HEK293T (cell line): Measurements from ENCODE around the gene NCEH1.
A peak's percentile ranks its signal among the peaks of the same experiment; 100 is the strongest.

Experiments
- CTCF ChIA-PET: fragments of 350-600 bp; formaldehyde crosslinking; extraction: SDS; loops from one replicate; lab custom pipeline; 2021; ENCODE audit warnings: antibody characterized with exemption, inconsistent platforms; lab: Yijun Ruan, JAX
- POLR2A ChIA-PET: fragments of 350-600 bp; formaldehyde crosslinking; extraction: SDS; loops from one replicate; lab custom pipeline; 2020; ENCODE audit warnings: antibody characterized with exemption, inconsistent platforms; lab: Yijun Ruan, JAX
- DNase-seq: peaks from one replicate; pipeline ENCODE4 v3.0.0; 2012; ENCODE audit warnings: mixed read lengths; ENCODE audit errors: extremely low spot score
- ARNT ChIP-seq: fragments of 450-650 bp; IDR thresholded peaks from 2 replicates; pipeline ENCODE4 v1.6.1; 2017; ENCODE audit warnings: mild to moderate bottlenecking
- BHLHE40 ChIP-seq: fragments of 450-650 bp; IDR thresholded peaks from 2 replicates; pipeline ENCODE4 v1.6.1; 2016; ENCODE audit warnings: mild to moderate bottlenecking, moderate library complexity, borderline replicate concordance
- CTBP1 ChIP-seq: fragments of 450-650 bp; IDR thresholded peaks from 2 replicates; pipeline ENCODE4 v1.6.1; 2016; ENCODE audit warnings: borderline replicate concordance
- ELF4 ChIP-seq: fragments of 450-650 bp; IDR thresholded peaks from 2 replicates; pipeline ENCODE4 v1.6.1; 2017; ENCODE audit warnings: antibody characterized with exemption
- FOXA1 ChIP-seq: fragments of 450-650 bp; IDR thresholded peaks from 2 replicates; pipeline ENCODE4 v1.6.1; 2016; ENCODE audit warnings: mild to moderate bottlenecking
- FOXK2 ChIP-seq: fragments of 450-650 bp; IDR thresholded peaks from 2 replicates; pipeline ENCODE4 v1.6.1; 2016; ENCODE audit warnings: mild to moderate bottlenecking
- FOXM1 ChIP-seq: fragments of 450-650 bp; IDR thresholded peaks from 2 replicates; pipeline ENCODE4 v1.6.1; 2017; ENCODE audit warnings: mild to moderate bottlenecking, borderline replicate concordance
- HDGF ChIP-seq: fragments of 450-650 bp; IDR thresholded peaks from 2 replicates; pipeline ENCODE4 v1.6.1; 2017; ENCODE audit warnings: antibody characterized with exemption, borderline replicate concordance
- L3MBTL2 ChIP-seq: fragments of 450-650 bp; conservative IDR thresholded peaks from 2 replicates; pipeline ENCODE4 v1.6.1; 2016; ENCODE audit warnings: mild to moderate bottlenecking
- LEF1 ChIP-seq: fragments of 450-650 bp; IDR thresholded peaks from 2 replicates; pipeline ENCODE4 v1.6.1; 2017; ENCODE audit warnings: mild to moderate bottlenecking, borderline replicate concordance
- NFRKB ChIP-seq: fragments of 450-650 bp; IDR thresholded peaks from 2 replicates; pipeline ENCODE4 v1.6.1; 2016; ENCODE audit warnings: mild to moderate bottlenecking, moderate library complexity
- SP1 ChIP-seq: fragments of 450-650 bp; IDR thresholded peaks from 2 replicates; pipeline ENCODE4 v1.6.1; 2017
- SUZ12 ChIP-seq: fragments of 450-650 bp; IDR thresholded peaks from 2 replicates; pipeline ENCODE4 v1.6.1; 2016; ENCODE audit warnings: mild to moderate bottlenecking
- TARDBP ChIP-seq: fragments of 450-650 bp; IDR thresholded peaks from 2 replicates; pipeline ENCODE4 v1.6.1; 2016
- ZNF384 ChIP-seq: fragments of 450-650 bp; IDR thresholded peaks from 2 replicates; pipeline ENCODE4 v1.6.1; 2016
- TF ChIP-seq, protein P1 (sequence below): fragments of 450-650 bp; IDR thresholded peaks from 2 replicates; pipeline ENCODE4 v1.6.1; 2016

Gene NCEH1

DNA sequence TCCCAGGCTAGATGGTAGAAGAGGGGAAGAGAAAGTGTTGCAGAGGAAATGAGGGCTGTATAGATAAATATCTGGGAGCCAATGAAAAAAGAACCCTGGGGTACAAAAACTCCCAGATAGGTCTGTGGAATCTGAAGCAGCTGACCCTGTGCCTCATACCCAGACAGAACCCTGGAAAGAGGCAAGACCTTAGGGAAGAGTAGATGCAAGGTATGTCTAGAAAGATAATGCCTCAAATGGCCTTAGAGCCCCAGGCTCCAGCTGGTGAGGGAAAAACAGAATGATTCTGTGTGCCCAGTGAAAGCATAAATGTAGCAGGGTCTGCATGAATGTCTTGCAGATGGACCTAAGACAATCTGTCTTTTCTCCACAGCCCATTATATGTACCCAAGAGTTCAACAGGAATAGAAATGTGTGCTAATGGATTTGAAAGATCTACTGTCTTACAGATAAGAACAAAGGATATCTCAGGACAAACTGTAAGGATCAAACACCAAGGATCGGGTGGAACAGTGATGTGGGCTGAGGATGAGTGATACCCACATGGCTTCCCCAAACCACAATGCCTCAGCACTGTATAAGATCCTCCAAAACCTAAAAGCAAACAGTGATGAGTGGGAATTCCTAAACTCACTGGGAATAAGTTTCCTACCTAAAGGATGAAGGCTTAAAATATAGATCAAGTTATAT, 58.8 kb downstream of the NCEH1 start:
- ChIA-PET POLR2A (no interaction called here), CTCF (no interaction called here)
- no peak for TF ChIP-seq ELF4
- TF ChIP-seq ARNT = no peak
- TF ChIP-seq SUZ12 = no peak
- no peak for TF ChIP-seq SP1
- no peak for DNase-seq

DNA sequence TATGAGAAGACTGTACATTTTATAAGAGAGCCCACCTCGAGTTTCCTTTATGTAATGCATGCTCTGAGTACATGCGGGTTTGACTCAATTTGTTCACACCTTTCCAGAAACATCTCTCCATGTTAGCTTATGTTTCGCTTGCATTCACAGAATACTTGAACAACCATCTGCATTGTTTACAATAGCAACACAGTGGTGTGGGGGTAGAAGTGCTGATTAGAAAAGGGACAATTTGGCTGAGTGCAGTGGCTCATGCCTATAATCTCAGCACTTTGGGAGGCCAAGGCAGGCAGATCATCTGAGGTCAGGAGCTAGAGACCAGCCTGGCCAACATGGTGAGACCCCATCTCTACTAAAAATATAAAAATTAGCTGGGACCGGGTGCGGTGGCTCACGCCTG, 60.9 kb downstream of the NCEH1 start:
- POLR2A ChIA-PET = no interaction called here
- no peak for DNase-seq
- TF ChIP-seq SUZ12 (no peak), L3MBTL2 (no peak), FOXA1 (no peak)
- CTCF ChIA-PET = no interaction called here

DNA sequence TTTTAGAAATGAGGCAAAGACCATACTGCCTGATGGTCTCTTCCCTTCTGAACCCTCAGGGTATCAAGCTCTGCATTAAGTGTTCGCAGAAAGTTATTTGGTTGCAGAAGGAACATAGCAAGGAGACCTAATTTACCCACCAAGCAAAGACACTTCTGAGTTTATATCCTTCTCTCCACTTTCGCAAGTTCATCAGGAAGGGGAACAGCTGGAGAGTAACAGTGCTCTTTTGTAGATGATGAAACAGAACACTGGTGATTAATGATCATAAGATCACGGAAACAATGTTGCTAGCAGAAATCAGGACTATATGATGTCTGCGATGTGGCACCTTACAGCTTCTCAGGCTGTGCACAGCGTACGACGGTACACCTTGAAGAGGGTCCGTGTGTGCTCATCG, 62.1 kb downstream of the NCEH1 start:
- TF ChIP-seq, protein P1, sequence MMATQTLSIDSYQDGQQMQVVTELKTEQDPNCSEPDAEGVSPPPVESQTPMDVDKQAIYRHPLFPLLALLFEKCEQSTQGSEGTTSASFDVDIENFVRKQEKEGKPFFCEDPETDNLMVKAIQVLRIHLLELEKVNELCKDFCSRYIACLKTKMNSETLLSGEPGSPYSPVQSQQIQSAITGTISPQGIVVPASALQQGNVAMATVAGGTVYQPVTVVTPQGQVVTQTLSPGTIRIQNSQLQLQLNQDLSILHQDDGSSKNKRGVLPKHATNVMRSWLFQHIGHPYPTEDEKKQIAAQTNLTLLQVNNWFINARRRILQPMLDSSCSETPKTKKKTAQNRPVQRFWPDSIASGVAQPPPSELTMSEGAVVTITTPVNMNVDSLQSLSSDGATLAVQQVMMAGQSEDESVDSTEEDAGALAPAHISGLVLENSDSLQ = no peak
- DNase-seq = no peak
- ChIA-PET POLR2A (no interaction called here), CTCF (no interaction called here)

DNA sequence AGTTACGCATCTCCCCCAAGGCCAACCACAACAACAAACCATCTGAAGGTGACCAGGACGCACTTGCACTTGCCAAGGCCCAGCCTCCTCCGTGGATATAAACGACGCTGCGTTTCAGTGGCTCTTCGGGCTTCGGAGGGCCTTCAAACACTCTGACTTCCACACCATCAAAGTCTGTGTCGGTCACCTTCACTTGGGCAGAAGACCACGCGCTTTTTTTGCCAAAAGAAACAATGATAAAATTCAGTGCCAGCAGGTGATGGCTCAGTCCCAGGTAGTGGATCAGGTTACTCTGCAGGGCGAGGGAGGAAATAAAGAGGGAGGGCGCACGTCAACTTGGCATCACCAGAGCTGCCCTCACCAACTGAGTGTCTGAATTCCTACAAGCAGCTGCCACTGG, 63.0 kb downstream of the NCEH1 start:
- DNase-seq = no peak

DNA sequence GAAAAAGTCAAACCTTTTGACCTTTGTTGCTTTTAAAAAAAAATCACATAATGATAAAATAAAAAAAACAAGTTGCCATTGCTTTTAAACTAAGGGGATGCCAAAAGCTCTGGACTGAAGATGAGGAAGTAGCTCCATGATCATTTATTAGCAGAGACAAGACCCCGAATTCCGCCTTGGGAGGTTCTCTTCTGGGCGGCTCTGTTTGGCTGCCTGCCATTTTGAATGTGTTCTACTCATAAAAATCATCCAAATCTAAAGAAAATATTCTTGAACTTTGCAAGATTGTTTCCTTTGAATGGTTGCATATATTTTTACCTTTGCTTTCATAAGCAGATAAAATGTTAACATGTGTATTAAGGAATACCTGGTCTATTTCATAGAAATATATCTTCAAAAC, 63.8 kb downstream of the NCEH1 start:
- TF ChIP-seq, protein P1 = no peak
- TF ChIP-seq SP1 (no peak), NFRKB (no peak), FOXK2 (no peak), HDGF (no peak), LEF1 (no peak), ARNT (no peak), ELF4 (no peak), FOXA1 (no peak), ZNF384 (no peak)
- ChIA-PET POLR2A (no interaction called here), CTCF (interaction anchor here (0.6 kb wide), 1 partner anchor 64 kb away, joined by 3 read pairs; the partner anchor contains the start of gene NCEH1)
- DNase-seq = no peak

More for the DNA sequence above, 63.0 kb downstream of the NCEH1 start:
- TF ChIP-seq FOXK2 (no peak), SP1 (no peak), FOXM1 (no peak), BHLHE40 (no peak), TARDBP (no peak), CTBP1 (no peak), ELF4 (no peak), FOXA1 (no peak), L3MBTL2 (no peak), HDGF (no peak), ZNF384 (no peak), ARNT (no peak), NFRKB (no peak), LEF1 (no peak), SUZ12 (no peak)
- TF ChIP-seq, protein P1 = no peak
- ChIA-PET POLR2A (no interaction called here), CTCF (no interaction called here)

DNA sequence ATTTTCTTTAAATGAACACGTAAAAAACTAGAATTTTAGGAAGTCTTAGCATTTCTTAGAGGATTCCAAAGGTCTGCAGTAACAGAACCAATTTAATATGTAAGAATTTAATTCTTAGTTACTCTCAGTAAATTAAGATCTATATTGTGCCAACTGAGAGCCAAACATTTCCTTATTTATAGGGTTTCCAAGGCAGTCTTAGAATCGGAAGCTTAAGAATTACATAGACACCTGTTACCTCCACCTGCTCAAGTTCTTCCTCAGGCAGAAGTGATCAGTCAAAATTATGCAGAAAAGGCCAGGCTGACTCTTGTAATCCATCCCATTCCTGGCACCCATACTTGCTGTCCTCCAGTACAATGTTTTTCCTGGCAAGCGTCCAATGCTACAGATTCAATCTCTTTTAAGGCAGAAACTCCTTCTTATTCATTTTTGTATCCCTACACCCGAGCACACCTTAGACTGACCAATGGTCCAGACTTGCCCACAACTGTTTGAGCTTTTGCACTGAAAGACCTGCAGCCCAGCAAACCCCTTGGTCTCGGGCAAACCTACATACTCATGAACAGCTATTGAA, 64.3 kb downstream of the NCEH1 start:
- TF ChIP-seq CTBP1 = no peak
- TF ChIP-seq NFRKB = no peak
- peak; percentile 17 for DNase-seq
- CTCF ChIA-PET = interaction anchor here (0.6 kb wide), 1 partner anchor 64 kb away, joined by 3 read pairs; the partner anchor contains the start of gene NCEH1
- POLR2A ChIA-PET = no interaction called here

DNA sequence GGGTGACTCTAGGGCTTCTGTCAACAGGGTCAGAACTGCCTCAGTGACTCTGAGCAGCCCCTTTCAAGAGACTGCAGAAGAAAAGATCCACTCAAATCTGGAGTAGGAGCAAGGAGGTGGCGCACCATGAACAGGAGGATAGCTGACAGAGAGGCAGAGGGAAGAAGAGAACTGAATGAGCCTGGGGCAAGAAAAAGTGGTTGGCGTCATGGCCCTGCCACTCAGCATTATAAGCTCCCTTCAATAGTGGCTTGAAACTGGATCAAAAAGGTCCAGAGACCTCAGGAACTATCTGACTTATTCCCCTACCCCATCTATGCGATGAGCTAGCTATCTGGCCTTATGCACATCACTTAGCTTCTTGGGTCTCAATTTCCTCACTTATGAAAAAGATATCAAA, 66.6 kb downstream of the NCEH1 start:
- ChIA-PET POLR2A (no interaction called here), CTCF (no interaction called here)
- TF ChIP-seq CTBP1 (no peak), ZNF384 (no peak), L3MBTL2 (no peak), TARDBP (no peak), FOXA1 (no peak), FOXM1 (no peak), SP1 (no peak), SUZ12 (no peak), ARNT (no peak), HDGF (no peak), ELF4 (no peak), FOXK2 (no peak), NFRKB (no peak), LEF1 (no peak), BHLHE40 (no peak)
- TF ChIP-seq, protein P1 = no peak
- DNase-seq = no peak
